GM23338 (cell line): ENCODE data around the gene MTCH2. TPM values are rescaled to one million over a fixed set of nuclear protein-coding genes. Genes with fewer than 3 reads are reported as not detected.

Experiments used
- ATAC-seq: fragments of 200-7000 bp; cut with Tn5 transposase; 3 replicates; pipeline ENCODE4 v1.9.1; 2020
- DNase-seq: peaks from one replicate; pipeline ENCODE4 v3.0.0-alpha.2; 2015; ENCODE audit warnings: low spot score
- H2AFZ ChIP-seq: fragments of 200-600 bp; sonication (generic); 2 replicates; pipeline ENCODE4 v1.8.0; 2016; ENCODE audit warnings: antibody characterized with exemption, mild to moderate bottlenecking, moderate library complexity
- H3F3A ChIP-seq: fragments of 200-600 bp; sonication (generic); replicated peaks from 2 replicates; pipeline ENCODE4 v1.8.0; 2017; ENCODE audit warnings: antibody characterized with exemption, mixed run types, low read depth
- H3K27ac ChIP-seq: fragments of 200-600 bp; sonication (generic); 2 replicates; pipeline ENCODE4 v1.6.1; 2016; ENCODE audit warnings: low read depth
- H3K27me3 ChIP-seq: fragments of 200-600 bp; sonication (generic); 2 replicates; pipeline ENCODE4 v1.8.0; 2016; ENCODE audit warnings: mild to moderate bottlenecking, mixed run types, moderate library complexity; ENCODE audit not compliant: insufficient read depth
- H3K36me3 ChIP-seq: fragments of 200-600 bp; sonication (generic); 2 replicates; pipeline ENCODE4 v1.8.0; 2016; ENCODE audit warnings: mild to moderate bottlenecking; ENCODE audit not compliant: insufficient read depth
- H3K4me1 ChIP-seq: fragments of 200-600 bp; sonication (generic); 2 replicates; pipeline ENCODE4 v1.8.0; 2016; ENCODE audit warnings: mild to moderate bottlenecking, moderate library complexity; ENCODE audit not compliant: insufficient read depth
- H3K4me2 ChIP-seq: fragments of 200-600 bp; sonication (generic); 2 replicates; pipeline ENCODE4 v1.7.1; 2017; ENCODE audit warnings: mixed run types
- H3K4me3 ChIP-seq: fragments of 200-600 bp; sonication (generic); 2 replicates; pipeline ENCODE4 v1.6.1; 2016; ENCODE audit warnings: mixed run types
- H3K79me2 ChIP-seq: fragments of 200-600 bp; sonication (generic); replicated peaks from 2 replicates; pipeline ENCODE4 v1.8.0; 2017; ENCODE audit warnings: mild to moderate bottlenecking; ENCODE audit not compliant: insufficient read depth
- H3K9me2 ChIP-seq: fragments of 200-600 bp; sonication (generic); 2 replicates; pipeline ENCODE4 v1.8.0; 2017; ENCODE audit not compliant: insufficient read depth
- H4K20me1 ChIP-seq: fragments of 200-600 bp; sonication (generic); replicated peaks from 2 replicates; pipeline ENCODE4 v1.8.0; 2017; ENCODE audit warnings: mild to moderate bottlenecking; ENCODE audit not compliant: insufficient read depth
- H3K27ac Mint-ChIP-seq: 2 replicates; pipeline ENCODE4 v1.8.0; 2020; ENCODE audit warnings: inconsistent platforms, mild to moderate bottlenecking, moderate library complexity, mixed read lengths
- H3K27me3 Mint-ChIP-seq: 3 replicates; pipeline ENCODE4 v1.8.0; 2022; ENCODE audit warnings: low read depth, mild to moderate bottlenecking, moderate library complexity, mixed read lengths, inconsistent platforms; ENCODE audit not compliant: insufficient read depth, poor library complexity
- H3K36me3 Mint-ChIP-seq: 3 replicates; pipeline ENCODE4 v1.8.0; 2021; ENCODE audit warnings: low read depth, mild to moderate bottlenecking, inconsistent platforms, moderate library complexity, mixed read lengths
- H3K4me1 Mint-ChIP-seq: 3 replicates; pipeline ENCODE4 v1.8.0; 2020; ENCODE audit warnings: mild to moderate bottlenecking, inconsistent platforms, mixed read lengths
- H3K4me3 Mint-ChIP-seq: 3 replicates; pipeline ENCODE4 v1.8.0; 2021; ENCODE audit warnings: moderate library complexity, mild to moderate bottlenecking, inconsistent platforms, mixed read lengths
- H3K9me3 Mint-ChIP-seq: 3 replicates; pipeline ENCODE4 v1.8.0; 2020; ENCODE audit warnings: moderate library complexity, mild to moderate bottlenecking, inconsistent platforms, mixed read lengths
- CREB1 ChIP-seq: fragments of 250-450 bp; sonication (Bioruptor Pico); IDR thresholded peaks from 2 replicates; pipeline ENCODE4 v1.5.0; 2020; ENCODE audit warnings: low read depth, mild to moderate bottlenecking, moderate library complexity
- CTCF ChIP-seq, 2 experiments: fragments of 200-600 bp in 1 of 2; sonication (generic) in 1 of 2; conservative IDR thresholded peaks; 2 replicates each; pipeline versions ENCODE4 v1.5.1 to v1.6.1; 2016 to 2017; ENCODE audit warnings: antibody characterized with exemption in 2 of 2, low read depth in 2 of 2, mild to moderate bottlenecking in 2 of 2, moderate library complexity in 1 of 2
- ETS1 ChIP-seq: IDR thresholded peaks from 2 replicates; pipeline ENCODE4 v1.6.1; 2016; ENCODE audit warnings: antibody characterized with exemption
- EZH2 ChIP-seq: fragments of 200-600 bp; sonication (generic); IDR thresholded peaks from one replicate; pipeline ENCODE4 v1.8.0; 2017; ENCODE audit warnings: antibody characterized with exemption, mild to moderate bottlenecking, low read depth; ENCODE audit not compliant: unreplicated experiment
- EZH2phosphoT487 ChIP-seq: fragments of 200-600 bp; sonication (generic); IDR thresholded peaks from one replicate; pipeline ENCODE4 v1.8.1; 2018; ENCODE audit warnings: antibody characterized with exemption; ENCODE audit not compliant: unreplicated experiment
- NANOG ChIP-seq: IDR thresholded peaks from 2 replicates; pipeline ENCODE4 v1.6.1; 2016; ENCODE audit warnings: antibody characterized with exemption, borderline replicate concordance
- POLR2AphosphoS5 ChIP-seq: IDR thresholded peaks from 2 replicates; pipeline ENCODE4 v1.6.1; 2016; ENCODE audit warnings: antibody characterized with exemption, low read depth
- REST ChIP-seq: IDR thresholded peaks from one replicate; pipeline ENCODE4 v1.6.1; 2018; ENCODE audit warnings: antibody characterized with exemption; ENCODE audit not compliant: unreplicated experiment
- STAT1 ChIP-seq: IDR thresholded peaks from one replicate; pipeline ENCODE4 v1.6.1; 2016; ENCODE audit warnings: antibody characterized with exemption; ENCODE audit not compliant: unreplicated experiment
- ZNF114 ChIP-seq: fragments of 250-450 bp; sonication (Bioruptor Pico); IDR thresholded peaks from 2 replicates; pipeline ENCODE4 v1.5.0; 2020; ENCODE audit warnings: mild to moderate bottlenecking, moderate library complexity
- ZNF331 ChIP-seq: fragments of 250-450 bp; sonication (Bioruptor Pico); IDR thresholded peaks from 2 replicates; pipeline ENCODE4 v1.5.0; 2020; ENCODE audit warnings: low read depth, mild to moderate bottlenecking, moderate library complexity
- ZNF462 ChIP-seq: fragments of 250-450 bp; sonication (Bioruptor Pico); IDR thresholded peaks from 2 replicates; pipeline ENCODE4 v1.5.0; 2020; ENCODE audit warnings: mild to moderate bottlenecking, moderate library complexity
- polyA plus RNA-seq: library from polyadenylated mRNA; unstranded; fragments of >200 nt; fragmentation: Nextera tagmentation; extraction: Ambion mirVana; gene quantifications from 2 replicates; pipeline ENCODE4 v1.2.1, GENCODE V29; 2016
- total RNA-seq: library from RNA; depleted of rRNA; stranded (reverse); fragments of >200 nt; shearing (Covaris generic); gene quantifications from 2 replicates; pipeline ENCODE4 v1.2.3, GENCODE V29; 2014

MTCH2 gene
- total and polyA plus RNA-seq, 2 experiments from 2014 or later = 90.9 to 155 TPM

- H3K4me2 ChIP-seq = no peak overlapping the region
- no peaks in the 10 kb centered on the region for H3K4me1 ChIP-seq
- ATAC-seq (no peak), DNase-seq (no peak)
- H3F3A ChIP-seq = no peaks in the 10 kb centered on the region
- Mint-ChIP-seq H3K4me1 (peaks cover 2% of the 10 kb centered on the region; the same call in 2 of the 3 replicates), H3K27me3 (peaks cover 5% of the 10 kb centered on the region), H3K4me3 (no peak overlapping the region), H3K9me3 (no peaks in the 10 kb centered on the region), H3K36me3 (no peaks in the 10 kb centered on the region), H3K27ac (no peak overlapping the region)
- TF ChIP-seq NANOG (no peak), EZH2 (no peak), ZNF462 (no peak), ZNF331 (CRISPR knock-in tag) (no peak), EZH2phosphoT487 (no peak), REST (no peak), ETS1 (no peak), STAT1 (no peak), ZNF114 (CRISPR knock-in tag) (no peak), POLR2AphosphoS5 (no peak), CTCF (conservative IDR thresholded peaks at IDR 0.05; ENCODE audit: low read depth in 2 of 2) (no peak), CREB1 (CRISPR knock-in tag) (no peak)
- no peaks in the 10 kb centered on the region for H3K79me2 ChIP-seq
- H2AFZ ChIP-seq = no peak overlapping the region
- H3K27ac ChIP-seq = no peak overlapping the region
- peaks cover 4% of the 10 kb centered on the region; the same call in 1 of the 2 replicates for H4K20me1 ChIP-seq
- no peaks in the 10 kb centered on the region for H3K9me2 ChIP-seq
- H3K4me3 ChIP-seq = no peak overlapping the region
- H3K36me3 ChIP-seq = no peaks in the 10 kb centered on the region
- H3K27me3 ChIP-seq = no peaks in the 10 kb centered on the region
These were observed 31.0 kb downstream of the MTCH2 start for GRCh38 chr11:47611348-47611794.
